ENCODE results near the gene NOC2L. TPM values are rescaled to one million over a fixed set of nuclear protein-coding genes. Genes with fewer than 3 reads are reported as not detected.

Gene NOC2L
- total and polyA plus RNA-seq, 2 donors from 2014 or later = 42.4 to 65.5 TPM

DNA sequence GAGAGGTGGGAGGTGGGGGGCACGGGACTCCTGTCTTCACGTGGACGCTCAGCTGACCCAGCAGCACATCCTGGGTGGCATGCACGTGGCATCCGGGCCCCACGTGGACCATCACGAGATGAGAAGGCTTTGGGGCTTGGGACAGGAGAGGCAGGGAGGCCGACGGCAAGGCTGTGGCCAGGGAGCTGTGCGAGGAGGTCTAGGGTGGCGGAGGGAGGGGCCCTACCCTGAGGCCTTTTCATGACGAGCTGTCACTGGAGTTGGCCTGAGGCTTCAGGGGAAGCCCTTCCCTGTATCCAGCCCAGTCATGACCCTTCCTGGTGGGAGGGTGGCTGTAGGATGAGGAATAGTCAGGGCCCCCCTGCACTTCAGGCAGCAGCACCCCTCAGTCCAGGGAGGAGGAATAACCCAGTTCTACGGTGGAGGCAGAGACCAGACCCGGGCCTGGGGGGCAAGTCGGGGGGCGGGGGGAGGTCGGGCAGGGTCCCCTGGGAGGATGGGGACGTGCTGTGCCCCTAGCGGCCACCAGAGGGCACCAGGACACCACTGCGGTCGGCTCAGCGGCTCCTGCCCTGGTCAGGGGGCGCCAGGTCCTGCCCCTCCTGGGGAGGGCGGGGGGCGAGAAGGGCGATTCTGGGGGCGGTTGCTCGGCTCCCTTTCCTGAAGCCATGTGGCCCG lies 24.9 kb upstream of the NOC2L start:
- TF ChIP-seq, protein P1, sequence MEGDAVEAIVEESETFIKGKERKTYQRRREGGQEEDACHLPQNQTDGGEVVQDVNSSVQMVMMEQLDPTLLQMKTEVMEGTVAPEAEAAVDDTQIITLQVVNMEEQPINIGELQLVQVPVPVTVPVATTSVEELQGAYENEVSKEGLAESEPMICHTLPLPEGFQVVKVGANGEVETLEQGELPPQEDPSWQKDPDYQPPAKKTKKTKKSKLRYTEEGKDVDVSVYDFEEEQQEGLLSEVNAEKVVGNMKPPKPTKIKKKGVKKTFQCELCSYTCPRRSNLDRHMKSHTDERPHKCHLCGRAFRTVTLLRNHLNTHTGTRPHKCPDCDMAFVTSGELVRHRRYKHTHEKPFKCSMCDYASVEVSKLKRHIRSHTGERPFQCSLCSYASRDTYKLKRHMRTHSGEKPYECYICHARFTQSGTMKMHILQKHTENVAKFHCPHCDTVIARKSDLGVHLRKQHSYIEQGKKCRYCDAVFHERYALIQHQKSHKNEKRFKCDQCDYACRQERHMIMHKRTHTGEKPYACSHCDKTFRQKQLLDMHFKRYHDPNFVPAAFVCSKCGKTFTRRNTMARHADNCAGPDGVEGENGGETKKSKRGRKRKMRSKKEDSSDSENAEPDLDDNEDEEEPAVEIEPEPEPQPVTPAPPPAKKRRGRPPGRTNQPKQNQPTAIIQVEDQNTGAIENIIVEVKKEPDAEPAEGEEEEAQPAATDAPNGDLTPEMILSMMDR (IDR thresholded peaks at IDR 0.05; ENCODE audit: borderline replicate concordance, extremely low read depth, insufficient read depth) = peak; percentile 83
- intact Hi-C loops (cut with DNase I) = no loop called here
- DNase-seq = peak in 4 of 5 donors; percentile 45 to 80 (median 64)
- Histone ChIP-seq H3K27ac (ENCODE audit: low read depth in 2 of 2, low read length in 2 of 2) (no peak overlapping the region), H3K4me3 (ENCODE audit: low read length in 3 of 3) (no peak overlapping the region), H3K9me3 (ENCODE audit: control insufficient read depth in 2 of 3, insufficient read depth in 1 of 3, low read length in 3 of 3) (no peaks in the 10 kb centered on the region), H3K9ac (ENCODE audit: low read length in 3 of 3) (no peak overlapping the region), H3K27me3 (ENCODE audit: control insufficient read depth, insufficient read depth, low read length) (no peaks in the 10 kb centered on the region), H3K4me1 (ENCODE audit: control insufficient read depth in 2 of 3, insufficient read depth in 2 of 3, low read depth in 1 of 3, low read length in 3 of 3) (no peaks in the 10 kb centered on the region), H3K36me3 (ENCODE audit: control insufficient read depth in 2 of 3, insufficient read depth in 3 of 3, low read length in 3 of 3) (no peaks in the 10 kb centered on the region)
- no peak for FAIRE-seq

DNA sequence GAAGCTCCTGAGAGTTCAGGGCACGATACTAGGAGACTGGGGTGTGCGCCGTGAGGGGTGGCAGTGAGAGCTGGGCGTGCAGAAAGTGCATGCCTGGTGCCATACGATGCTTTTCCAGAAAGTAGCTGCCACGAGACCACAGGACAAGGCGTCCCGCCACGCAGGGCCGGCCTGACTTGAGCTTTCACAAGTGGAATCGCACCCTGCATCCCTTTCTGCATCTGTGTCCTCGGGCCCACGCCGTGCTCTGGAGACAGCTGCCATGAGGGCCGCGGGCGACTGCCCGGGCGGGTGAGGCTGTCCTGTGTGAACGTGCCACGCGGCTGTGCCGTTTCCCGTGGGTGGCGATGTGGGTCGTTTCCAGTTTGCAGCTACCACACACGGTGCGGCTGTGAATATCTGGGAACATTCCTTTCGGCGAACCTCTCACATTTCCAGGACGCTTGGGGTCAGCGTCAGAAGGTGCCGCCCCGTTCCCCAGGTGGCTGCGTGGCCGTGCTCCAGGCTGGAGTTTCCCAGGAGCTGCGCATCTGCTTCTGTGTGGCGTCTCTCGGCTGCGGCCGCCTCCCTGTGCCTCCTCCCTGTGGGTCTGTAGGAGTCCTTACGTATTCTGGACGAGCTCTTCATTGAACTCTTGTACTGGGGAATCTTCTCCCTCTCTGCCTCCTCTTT lies 23.8 kb upstream of the NOC2L start:
- no peak overlapping the region for H3K27ac ChIP-seq (ENCODE audit: low read depth in 2 of 2, low read length in 2 of 2)
- no peaks in the 10 kb centered on the region for H3K36me3 ChIP-seq (ENCODE audit: control insufficient read depth in 2 of 3, insufficient read depth in 3 of 3, low read length in 3 of 3)
- no peak overlapping the region for H3K9ac ChIP-seq (ENCODE audit: low read length in 3 of 3)
- no peaks in the 10 kb centered on the region for H3K4me1 ChIP-seq (ENCODE audit: control insufficient read depth in 2 of 3, insufficient read depth in 2 of 3, low read depth in 1 of 3, low read length in 3 of 3)
- DNase-seq (peak in 1 of 5 donors; percentile 71), FAIRE-seq (no peak)
- TF ChIP-seq, protein P1 (IDR thresholded peaks at IDR 0.05; ENCODE audit: borderline replicate concordance, extremely low read depth, insufficient read depth) = no peak
- intact Hi-C loops (cut with DNase I) = no loop called here
- no peaks in the 10 kb centered on the region for H3K9me3 ChIP-seq (ENCODE audit: control insufficient read depth in 2 of 3, insufficient read depth in 1 of 3, low read length in 3 of 3)
- H3K27me3 ChIP-seq (ENCODE audit: control insufficient read depth, insufficient read depth, low read length) = no peaks in the 10 kb centered on the region
- H3K4me3 ChIP-seq (ENCODE audit: low read length in 3 of 3) = no peak overlapping the region

DNA sequence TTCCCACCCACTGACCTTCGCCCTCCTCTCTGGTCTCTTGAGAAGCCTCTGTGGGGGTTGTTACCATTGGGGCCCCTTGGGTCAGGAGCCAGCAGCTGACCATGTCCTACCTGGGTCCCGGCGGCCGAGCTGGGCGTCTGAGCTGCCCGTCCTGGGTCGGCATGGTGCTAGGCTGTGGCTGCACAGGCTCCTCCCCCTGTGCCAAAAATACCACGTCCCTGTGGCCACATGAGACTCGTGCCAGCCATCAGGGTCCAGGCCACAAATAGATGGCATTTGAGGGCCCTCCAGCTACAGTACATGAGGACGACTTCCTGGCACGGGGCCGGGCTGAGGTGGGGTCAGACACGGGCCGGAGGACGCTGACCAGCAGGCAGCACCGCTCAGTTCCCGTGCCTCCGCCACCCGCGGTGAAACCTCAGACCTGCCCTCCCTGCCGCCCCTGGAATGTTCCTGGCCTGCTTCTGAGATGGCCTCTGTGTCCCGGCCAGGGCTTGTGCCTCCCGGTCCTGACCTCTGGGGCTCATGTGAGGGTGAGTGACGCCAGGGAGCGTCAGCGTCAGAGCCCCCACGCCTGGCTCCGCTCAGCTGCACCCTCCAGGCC lies 23.0 kb upstream of the NOC2L start, which contains the start of gene PERM1:
Gene PERM1 (minus strand): TSS at position 139 of the 604 bp plus-strand sequence. CDS start 1,064 bp downstream, outside the sequence.
- DNase-seq = peak in 2 of 5 donors; percentile 41 to 78
- intact Hi-C loops (cut with DNase I) = no loop called here
- Histone ChIP-seq H3K4me3 (ENCODE audit: low read length in 3 of 3) (no peak within 1 kb of the TSS), H3K9me3 (ENCODE audit: control insufficient read depth in 2 of 3, insufficient read depth in 1 of 3, low read length in 3 of 3) (no peaks in the 10 kb centered on the region), H3K4me1 (ENCODE audit: control insufficient read depth in 2 of 3, insufficient read depth in 2 of 3, low read depth in 1 of 3, low read length in 3 of 3) (no peaks in the 10 kb centered on the region), H3K27me3 (ENCODE audit: control insufficient read depth, insufficient read depth, low read length) (no peaks in the 10 kb centered on the region), H3K27ac (ENCODE audit: low read depth in 2 of 2, low read length in 2 of 2) (peak within 1 kb of the TSS; percentile 54 to 57), H3K9ac (ENCODE audit: low read length in 3 of 3) (peak within 1 kb of the TSS in 1 of 3 donors; percentile 26), H3K36me3 (ENCODE audit: control insufficient read depth in 2 of 3, insufficient read depth in 3 of 3, low read length in 3 of 3) (no peaks in the 10 kb centered on the region)
- TF ChIP-seq, protein P1 (IDR thresholded peaks at IDR 0.05; ENCODE audit: borderline replicate concordance, extremely low read depth, insufficient read depth) = no peak
- FAIRE-seq = no peak
